ENCODE measurements around the gene TAF1B.
"Not testable (repeated sequence)": the region's sequence is repeated elsewhere in the genome, so short reads cannot be mapped to it uniquely, and the experiment has no call there.

The TAF1B gene

DNA sequence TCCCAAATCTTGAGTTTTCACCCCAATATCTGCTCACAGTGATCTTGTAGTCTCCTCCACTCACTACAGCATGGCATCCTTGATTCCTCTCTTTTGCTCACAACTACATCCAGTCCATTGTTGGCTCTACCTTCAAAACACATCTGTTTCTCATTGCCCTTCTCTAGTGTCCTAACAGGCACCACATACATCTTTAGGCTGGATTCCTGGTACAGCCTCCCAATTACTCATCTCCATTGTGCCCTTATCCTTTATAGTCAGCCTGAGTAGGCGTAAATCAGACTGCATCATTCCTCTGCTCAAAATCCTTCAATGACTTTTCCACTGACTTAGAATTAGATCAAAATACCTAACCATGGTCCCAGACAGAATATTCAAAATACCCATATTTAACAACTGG is 10.7 kb upstream of the TAF1B start:
- no peak for DNase-seq (ENCODE audit: low read depth)

DNA sequence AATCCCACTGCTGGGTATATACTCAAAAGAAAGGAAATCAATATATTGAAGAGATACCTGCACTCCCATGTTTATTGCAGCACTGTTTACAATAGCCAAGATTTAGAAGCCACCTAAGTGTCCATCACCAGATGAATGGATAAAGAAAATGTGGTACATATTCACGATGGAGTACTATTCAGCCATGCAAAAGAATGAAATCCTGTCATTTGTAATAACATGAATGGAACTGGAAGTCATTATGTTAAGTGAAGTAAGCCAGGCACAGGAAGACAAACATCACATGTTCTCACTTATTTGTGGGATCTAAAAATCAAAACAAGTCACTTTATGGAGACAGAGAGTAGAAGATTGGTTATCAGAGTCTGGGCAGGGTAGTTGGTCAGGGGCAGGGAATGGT is 8.2 kb upstream of the TAF1B start:
- DNase-seq (ENCODE audit: low read depth), result not testable (repeated sequence)

DNA sequence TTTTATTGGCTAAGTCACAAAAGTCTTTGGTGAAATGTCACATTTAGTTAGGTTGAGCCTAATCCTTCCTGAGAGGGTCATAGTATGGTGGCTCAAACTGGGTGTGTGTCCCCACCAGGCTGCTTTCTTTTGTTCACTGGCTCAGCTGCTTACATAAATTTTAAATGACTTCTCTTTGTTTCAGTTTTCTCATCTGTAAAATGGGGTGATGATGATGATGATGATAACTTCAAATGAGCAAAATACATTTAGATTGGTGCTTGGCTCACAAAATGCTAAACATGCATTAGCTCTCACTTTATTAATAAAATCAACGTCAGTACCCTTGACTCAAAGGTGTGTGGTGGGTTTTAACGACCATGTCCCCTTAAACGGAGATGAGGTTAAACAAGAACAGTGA is 7.2 kb upstream of the TAF1B start:
- no peak for DNase-seq (ENCODE audit: low read depth)

DNA sequence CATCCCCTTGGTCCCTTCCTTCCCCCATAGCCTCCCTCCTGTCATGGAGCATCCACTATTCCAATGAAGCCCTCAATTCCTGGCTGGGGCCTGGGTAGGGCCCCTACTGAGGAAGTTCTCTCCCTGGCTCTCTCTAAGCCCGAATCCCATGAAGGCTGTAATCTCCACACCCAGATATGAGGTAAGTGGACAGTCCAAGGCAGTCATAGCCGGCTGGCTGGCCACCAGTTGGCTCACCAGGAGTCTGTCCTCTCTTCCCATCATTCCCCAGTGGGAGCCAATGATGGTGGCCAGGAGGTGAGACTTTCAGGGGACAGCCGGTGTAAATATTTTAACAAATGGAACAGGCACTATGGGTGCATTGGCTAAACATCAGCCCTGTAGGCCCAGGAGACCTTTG is 6.8 kb upstream of the TAF1B start:
- DNase-seq (ENCODE audit: low read depth), result no peak

DNA sequence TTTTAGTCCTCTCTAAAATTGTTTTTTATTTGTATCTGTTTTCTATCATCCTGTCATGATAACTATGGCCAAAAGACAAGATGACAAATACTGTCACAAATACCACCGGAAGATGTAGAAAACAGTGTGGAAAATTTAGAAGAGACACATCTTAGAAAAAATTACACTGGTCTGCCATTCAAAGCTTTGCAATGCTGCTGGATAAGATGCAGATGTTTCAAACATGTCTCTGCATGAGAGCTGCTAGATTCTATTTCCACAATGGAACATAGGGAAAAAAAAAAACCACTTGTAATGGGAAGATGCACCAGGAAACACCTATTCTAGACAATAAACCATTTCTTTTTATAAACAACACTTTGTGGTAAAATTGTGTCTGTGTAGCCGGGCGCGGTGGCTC is 5.8 kb upstream of the TAF1B start:
- DNase-seq (ENCODE audit: low read depth), result no peak

DNA sequence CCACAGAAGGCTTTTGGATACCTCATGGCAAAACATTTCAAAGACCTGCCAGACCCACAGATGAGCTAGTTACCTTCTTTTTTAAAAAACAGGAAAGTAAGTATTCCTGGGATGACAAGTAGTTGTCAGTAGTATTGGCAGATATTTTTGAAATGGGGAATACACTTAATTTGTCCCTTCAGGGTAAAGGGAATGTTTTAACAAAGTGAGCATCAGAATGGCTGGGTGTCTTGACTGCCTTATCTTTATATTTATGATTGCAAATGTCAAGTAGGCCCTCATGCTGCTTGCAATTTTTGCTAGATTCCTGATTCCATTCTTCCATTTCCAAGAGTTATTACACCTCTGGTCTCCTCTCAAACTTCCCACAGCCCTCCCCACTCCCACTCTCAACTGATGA is 4.9 kb upstream of the TAF1B start:
- no peak for DNase-seq (ENCODE audit: low read depth)

GRCh38 chr2:9842487-9843228 is 616 bp upstream of the TAF1B start:
- no peak for DNase-seq (ENCODE audit: low read depth)

GRCh38 chr2:9844036-9844483 is 786 bp downstream of the TAF1B start:
- DNase-seq (ENCODE audit: low read depth), result no peak

DNA sequence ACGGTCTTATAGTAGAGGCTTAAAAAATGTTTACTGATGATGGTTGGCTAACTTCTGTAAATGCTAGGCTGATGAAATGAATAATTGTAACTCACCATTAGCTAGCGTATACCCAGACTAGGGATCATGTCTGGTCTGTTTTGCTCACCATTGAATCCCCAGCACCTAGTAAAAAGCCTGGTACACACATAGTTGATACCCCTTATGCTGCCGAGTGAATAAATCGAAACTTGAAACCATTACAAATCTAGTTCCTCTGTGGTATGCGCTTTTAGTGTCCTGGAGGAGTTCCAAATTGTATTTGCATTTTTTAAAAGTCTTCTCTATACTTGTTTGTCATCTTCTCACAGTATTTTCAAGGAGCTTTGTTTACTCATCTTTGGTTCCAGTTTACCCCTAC is 1.3 kb downstream of the TAF1B start:
- no peak for DNase-seq (ENCODE audit: low read depth)

DNA sequence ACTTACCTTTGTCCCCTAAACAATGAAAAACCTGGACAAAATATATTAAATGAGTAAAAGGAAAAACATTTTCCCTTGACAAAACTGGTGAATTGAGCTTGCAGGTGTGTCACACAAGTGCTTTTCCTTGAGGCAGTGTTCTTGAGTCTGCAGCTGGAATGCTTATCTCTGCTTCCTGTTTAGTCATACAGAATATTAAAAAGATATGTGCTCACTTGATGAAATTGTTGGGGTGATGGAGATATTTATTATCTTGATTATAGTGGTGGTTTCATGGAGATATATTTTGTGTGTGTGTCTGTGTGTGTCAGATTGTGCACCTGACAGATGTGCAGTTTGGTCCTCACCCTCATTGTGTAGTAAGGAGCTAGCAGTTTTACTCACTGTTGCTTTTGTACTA is 3.3 kb downstream of the TAF1B start:
- DNase-seq (ENCODE audit: low read depth), result no peak

DNA sequence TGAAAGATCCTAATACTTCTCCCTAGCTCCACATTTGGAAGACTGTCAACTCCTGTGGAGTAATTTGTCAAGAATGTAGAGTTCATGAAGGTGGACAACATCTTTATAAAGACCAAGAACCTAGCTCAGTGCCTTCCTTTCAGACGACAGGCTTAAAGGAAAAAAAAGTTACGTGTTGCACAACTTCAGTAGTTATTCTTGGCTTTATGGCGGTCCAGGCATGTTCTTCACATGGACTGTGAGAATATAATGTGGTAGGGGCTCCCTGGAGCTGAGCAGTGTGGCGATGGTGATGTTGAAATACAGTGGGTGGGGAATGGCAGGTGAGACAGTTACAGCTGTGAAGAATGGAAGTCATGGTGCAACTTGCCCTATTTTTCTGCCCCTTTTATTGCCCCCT is 3.9 kb downstream of the TAF1B start:
- DNase-seq (ENCODE audit: low read depth), result no peak

DNA sequence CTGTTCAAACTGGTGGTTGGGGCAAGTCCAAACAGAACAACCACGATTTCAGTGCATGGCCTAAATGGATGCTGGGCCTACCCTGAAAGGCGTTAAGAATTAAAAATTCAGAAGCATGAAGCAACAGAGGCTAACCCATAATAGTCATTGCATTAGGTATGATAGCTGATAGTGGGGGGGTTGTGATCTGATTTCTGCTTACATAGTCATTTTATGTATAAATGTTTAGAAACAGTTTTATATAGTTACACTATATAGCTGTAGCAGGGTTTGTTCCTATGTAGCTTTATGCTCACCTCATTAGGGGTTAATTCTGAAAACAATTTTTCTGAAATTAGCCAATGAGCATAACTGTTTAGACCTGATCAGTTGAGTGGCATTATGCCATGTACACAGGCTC is 9.6 kb downstream of the TAF1B start:
- DNase-seq (ENCODE audit: low read depth), result no peak

GRCh38 chr2:9857814-9858729 is 14.8 kb downstream of the TAF1B start:
- no peak for DNase-seq (ENCODE audit: low read depth)

DNA sequence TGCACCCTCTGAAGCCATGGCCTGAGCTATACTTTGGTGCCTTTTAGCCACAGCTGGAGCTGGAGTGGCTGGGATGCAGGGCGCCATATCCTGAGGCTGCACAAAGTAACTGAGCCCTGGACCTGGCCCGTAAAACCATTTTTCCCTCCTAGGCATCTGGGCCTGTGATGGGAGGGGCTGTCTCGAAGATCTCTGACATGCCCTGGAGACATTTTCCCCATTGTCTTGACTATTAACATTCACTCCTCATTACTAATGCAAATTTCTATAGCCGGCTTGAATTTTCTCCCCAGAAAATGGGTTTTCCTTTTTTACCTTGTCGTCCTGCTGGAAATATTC is 15.4 kb downstream of the TAF1B start:
- no peak for DNase-seq (ENCODE audit: low read depth)

DNA sequence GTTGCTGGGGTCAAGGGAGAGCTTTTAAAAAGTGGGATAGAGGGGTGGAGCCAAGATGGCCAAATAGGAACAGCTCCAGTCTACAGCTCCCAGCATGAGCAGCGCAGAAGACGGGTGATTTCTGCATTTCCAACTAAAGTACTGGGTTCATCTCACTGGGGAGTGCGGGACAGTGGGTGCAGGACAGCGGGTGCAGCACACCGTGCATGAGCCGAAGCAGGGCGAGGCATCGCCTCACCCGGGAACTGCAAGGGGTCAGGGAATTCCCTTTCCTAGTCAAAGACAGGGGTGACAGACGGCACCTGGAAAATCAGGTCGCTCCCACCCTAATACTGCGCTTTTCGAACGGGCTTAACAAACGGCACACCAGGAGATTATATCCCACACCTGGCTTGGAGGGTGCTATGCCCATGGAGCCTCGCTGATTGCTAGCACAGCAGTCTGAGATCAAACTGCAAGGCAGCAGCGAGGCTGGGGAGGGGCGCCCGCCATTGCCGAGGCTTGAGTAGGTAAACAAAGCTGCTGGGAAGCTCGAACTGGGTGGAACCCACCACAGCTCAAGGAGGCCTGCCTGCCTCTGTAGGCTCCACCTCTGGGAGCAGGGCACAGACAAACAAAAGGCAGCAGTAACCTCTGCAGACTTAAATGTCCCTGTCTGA is 17.8 kb downstream of the TAF1B start:
- not testable (repeated sequence) for DNase-seq (ENCODE audit: low read depth)

DNA sequence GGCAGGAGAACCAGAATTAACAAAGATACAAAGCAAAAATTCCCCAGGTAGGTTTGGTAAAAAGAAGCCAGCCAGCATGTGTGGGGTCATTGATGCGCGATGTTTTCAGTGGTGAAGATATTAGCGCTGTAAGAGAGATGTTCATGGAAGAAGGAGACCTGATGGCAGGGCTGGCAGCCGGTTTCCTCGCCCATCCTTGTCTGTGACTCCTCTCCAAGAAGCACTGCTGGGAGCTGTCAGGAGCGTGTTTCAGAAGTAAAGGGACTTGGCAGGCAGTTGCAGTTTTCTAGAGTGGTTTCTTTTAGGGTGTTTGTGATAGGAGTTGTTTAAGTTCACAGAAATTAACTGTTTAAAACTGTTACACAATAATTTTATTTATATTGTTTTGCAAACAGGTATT is 24.6 kb downstream of the TAF1B start:
- DNase-seq (ENCODE audit: low read depth), result no peak

DNA sequence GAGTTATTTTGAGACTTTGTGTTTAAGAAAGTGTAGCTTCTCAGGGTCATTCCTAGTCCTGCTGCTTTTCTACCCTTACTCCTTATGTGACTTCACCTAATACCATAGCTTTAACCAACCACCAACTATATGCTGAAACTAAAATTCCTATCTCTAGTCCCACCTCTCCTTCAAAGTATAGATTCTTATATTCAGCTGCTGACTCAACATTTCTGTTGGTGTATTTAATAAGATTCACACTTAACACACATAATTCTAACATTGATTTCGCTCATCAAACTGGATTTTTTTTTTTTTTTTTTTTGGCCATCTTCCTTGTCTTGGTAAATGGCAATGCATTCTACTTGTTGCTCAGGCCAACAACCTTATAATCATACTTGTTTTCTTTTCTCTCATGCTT is 30.1 kb downstream of the TAF1B start:
- no peak for DNase-seq (ENCODE audit: low read depth)

DNA sequence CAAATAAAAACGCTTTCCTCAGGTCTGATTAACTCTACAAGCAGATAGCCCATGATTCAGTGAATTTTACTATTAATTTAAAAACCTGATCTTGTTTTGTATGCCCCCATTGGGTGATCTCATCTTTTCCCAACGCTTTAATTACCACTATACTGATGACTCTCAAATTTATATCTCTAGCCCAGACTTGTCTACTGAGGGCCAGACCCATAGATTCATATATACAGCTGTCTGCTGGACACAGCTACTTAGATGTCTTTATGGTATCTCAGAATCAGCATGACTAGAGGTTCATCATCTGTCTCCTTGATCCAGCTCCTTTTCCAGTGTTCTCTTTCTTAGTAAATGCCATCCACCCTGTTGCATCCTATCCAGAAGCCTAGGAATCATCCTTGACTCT is 33.8 kb downstream of the TAF1B start:
- DNase-seq (ENCODE audit: low read depth), result no peak

DNA sequence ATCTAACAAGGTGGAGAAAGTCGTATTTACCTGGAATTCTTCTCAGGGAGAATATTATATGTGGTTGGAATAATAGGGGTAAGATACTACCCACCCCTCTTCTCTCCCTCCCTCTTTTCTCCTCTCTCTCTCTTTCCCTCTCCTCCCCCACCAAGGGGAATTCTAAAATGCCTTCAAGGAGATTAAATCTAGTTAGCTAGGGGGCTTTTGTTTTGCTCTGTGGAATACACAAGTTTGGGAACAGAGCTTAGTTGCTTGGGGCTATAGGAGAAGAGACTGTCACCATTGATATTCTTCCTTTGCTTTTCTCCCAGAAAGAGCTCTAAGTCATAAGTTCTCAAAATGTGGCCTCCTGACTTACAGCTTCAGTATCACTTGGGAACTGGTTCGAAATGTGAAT is 34.5 kb downstream of the TAF1B start:
- DNase-seq (ENCODE audit: low read depth), result no peak

DNA sequence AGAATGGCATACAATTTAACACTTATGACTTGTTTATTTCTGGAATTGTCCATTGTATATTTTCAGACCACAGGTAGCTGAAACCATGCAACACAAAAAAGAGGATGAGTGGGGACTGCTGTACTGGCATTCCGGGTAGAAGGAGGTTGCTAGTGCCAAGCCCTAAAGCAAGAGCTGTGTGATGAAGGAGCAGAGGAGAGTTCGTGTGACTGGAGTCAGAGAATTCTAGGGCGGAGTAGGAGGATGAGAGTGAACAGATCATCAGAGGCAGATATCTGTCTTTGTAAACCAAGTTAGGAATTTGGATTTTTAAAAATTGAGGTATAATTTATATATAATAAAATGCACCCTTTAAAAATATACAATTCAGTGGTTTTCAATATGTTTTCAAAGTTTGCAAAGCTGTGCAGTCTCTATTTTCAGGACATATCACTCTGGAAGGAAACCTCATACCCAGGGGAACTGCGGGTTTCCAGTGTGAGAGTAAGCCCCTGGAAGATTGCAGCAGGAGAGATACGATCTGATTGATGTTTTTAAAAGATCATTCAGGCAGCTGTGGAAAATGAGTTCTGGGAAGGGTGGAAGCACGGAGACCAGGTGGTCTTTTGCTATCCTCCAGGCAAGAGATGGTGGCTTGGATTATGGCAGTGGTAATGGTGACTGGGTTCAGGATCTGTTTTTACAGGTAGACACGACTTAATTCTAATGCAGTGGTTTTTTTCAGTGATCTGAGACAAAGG is 36.4 kb downstream of the TAF1B start:
- DNase-seq (ENCODE audit: low read depth), result no peak

- DNase-seq (ENCODE audit: low read depth), result no peak
Observed at GRCh38 chr2:9883897-9884296, 40.6 kb downstream of the TAF1B start.

DNA sequence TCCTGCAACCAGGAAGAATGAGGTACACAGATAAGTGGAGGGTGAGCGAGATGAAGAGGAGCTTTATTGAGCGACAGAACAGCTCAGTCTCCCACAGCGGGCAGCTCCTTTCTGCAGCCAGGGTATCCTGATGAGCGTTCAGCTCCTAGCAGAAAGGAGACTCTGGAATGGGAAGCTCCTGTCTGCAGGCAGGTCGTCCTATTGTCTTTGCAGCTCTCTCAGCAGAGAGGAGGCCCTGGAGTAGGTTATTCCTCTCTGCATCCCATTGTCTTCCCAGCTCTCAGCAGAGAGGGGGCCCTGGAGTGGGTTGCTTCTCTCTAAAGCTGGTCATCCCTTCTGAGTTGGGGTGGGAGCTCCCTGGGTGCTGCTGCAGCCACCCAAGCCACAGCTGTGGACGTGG is 41.2 kb downstream of the TAF1B start:
- DNase-seq (ENCODE audit: low read depth), result no peak
